GM13976 (cell line): ENCODE measurements around the gene PIK3R1.

Source experiments
- DNase-seq: peaks from one replicate; pipeline ENCODE4 v3.0.0; 2012; ENCODE audit warnings: low spot score
- in situ Hi-C: fragments of 300-500 bp; cut with MboI; formaldehyde crosslinking; loops from one replicate; pipeline ENCODE4 v1.12.0; 2022; ENCODE audit warnings: low sequenced_read_pairs, mixed read lengths, inconsistent platforms; ENCODE audit not compliant: unreplicated experiment
- TF ChIP-seq, protein P1 (sequence below): IDR thresholded peaks from 2 replicates; pipeline ENCODE4 v1.5.1; 2012; ENCODE audit warnings: borderline replicate concordance, mild to moderate bottlenecking; ENCODE audit not compliant: insufficient read depth; ENCODE audit errors: extremely low read depth, missing control alignments, control extremely low read depth

PIK3R1 gene

DNA sequence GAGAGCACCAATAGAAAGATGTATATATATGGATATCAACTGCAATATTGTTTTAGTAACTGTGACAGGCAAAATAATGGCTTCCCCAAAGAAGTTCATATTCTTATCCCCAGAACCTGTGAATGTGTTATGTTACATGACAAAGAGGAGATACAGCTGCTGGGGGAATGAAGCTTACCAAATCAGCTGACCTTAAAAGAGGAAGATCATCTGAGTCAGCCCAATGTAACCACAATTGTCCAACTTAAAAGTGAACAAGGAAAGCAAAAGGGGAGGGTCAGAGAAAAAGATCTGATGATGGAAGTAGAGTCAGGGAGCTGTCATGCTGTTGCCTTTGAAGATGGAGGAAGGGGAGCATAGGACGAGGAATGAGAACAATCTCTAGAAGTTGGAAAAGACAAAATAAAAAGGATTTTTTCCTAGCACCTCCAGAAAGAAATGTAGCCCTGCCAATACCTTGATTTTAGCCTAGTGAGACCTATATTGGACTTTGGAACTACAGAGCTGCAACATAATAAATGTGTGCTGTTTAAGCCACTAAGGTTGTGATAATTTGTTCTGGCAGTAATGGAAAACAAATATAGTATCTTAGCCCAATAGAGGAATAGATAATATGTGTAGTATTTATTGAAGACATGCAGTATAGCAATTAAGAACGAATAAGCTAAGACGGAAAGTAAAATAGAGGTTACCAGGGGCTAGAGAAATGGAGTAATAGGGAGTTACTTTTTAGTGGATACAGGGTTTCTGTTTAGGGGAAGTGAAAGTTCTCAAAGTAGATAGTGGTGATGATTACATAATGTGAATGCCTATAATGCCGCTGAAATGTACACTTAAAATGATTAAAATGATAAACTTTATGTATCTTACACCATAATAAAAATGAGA is 115.9 kb downstream of the PIK3R1 start:
- in situ Hi-C loops, result no loop called here
- TF ChIP-seq, protein P1, sequence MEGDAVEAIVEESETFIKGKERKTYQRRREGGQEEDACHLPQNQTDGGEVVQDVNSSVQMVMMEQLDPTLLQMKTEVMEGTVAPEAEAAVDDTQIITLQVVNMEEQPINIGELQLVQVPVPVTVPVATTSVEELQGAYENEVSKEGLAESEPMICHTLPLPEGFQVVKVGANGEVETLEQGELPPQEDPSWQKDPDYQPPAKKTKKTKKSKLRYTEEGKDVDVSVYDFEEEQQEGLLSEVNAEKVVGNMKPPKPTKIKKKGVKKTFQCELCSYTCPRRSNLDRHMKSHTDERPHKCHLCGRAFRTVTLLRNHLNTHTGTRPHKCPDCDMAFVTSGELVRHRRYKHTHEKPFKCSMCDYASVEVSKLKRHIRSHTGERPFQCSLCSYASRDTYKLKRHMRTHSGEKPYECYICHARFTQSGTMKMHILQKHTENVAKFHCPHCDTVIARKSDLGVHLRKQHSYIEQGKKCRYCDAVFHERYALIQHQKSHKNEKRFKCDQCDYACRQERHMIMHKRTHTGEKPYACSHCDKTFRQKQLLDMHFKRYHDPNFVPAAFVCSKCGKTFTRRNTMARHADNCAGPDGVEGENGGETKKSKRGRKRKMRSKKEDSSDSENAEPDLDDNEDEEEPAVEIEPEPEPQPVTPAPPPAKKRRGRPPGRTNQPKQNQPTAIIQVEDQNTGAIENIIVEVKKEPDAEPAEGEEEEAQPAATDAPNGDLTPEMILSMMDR, result no peak
- DNase-seq, result peak; percentile 30

DNA sequence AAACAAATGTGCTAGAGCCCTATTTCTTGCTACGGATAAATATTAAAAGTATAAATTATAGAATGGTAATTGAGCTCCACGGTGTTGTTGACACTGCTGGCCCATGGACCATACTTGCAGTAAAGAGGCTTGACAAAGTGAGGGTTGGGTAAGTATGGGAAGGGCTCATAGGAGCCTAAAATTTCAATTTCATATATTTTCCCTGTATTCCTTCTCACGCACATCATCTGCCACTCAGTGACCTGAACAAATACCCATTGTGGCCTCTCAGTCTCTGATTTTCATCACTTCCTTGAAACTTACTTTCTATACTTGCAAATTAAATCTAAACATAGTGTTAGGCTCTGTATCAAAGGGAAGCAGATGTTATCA is 116.5 kb downstream of the PIK3R1 start:
- DNase-seq, result no peak
- TF ChIP-seq, protein P1, result no peak
- in situ Hi-C loops, result no loop called here

DNA sequence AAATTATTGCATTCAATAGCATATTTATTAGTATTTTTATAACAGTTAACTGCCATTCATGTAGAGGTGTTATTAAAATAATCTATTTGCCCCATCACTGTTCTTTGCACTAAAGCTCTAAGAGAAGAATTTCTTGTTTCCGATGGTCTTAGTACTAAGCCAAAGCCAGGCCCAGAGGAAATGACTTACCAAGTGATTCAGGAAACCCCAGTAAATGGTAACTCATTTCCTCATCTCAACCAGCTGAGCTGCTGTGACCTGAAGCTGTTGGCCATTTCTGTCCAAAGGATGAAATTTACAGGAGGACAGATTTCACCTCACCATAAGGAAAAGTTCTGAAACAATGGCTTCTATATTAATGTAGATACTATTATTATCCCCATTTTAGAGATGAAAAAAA is 117.0 kb downstream of the PIK3R1 start:
- TF ChIP-seq, protein P1, result no peak
- no peak for DNase-seq
- in situ Hi-C loops, result no loop called here

GRCh38 chr5:68333649-68334552 is 118.3 kb downstream of the PIK3R1 start:
- DNase-seq, result no peak
- in situ Hi-C loops, result no loop called here
- TF ChIP-seq, protein P1, result no peak

DNA sequence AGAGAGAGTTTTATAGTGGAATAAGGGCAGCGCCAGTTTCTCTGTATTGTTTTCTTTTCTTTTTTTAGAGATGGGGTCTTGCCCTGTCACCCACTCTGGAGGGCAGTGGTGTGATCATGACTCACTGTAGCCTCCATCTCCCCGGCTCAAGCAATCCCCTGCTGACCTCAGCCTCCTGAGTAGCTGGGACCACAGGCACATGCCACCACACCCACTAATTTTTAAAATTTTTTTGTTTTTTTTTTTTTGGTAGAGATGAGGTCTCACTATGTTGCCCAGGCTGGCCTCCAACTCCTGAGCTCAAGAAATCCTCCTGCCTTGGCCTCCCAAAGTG is 119.0 kb downstream of the PIK3R1 start:
- in situ Hi-C loops, result no loop called here
- TF ChIP-seq, protein P1, result no peak

DNA sequence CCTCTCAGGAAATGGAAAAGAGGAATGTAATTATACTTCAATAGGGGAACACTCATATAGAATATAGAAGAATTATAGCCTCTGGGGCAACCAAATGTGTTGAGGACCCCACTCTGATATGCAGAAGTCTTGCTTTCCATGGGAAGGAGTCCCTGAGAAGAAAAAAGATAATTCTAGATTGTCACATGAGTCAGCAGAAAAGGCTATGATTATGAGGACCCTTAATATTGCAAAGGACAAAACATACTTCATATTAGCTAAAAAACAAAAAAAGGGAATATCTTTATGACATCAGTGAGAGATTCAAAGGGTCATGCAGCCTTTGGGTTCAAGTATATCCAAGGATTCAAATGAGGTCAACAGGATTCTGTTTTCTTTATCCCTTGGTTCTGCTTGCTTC is 119.5 kb downstream of the PIK3R1 start:
- in situ Hi-C loops, result no loop called here
- TF ChIP-seq, protein P1, result no peak
- no peak for DNase-seq

More for the DNA sequence above, 119.0 kb downstream of the PIK3R1 start:
- DNase-seq, result no peak
